NCI-H526 (cell line): ENCODE data around the gene PHLDA1.
"Not testable (repeated sequence)": the region's sequence is repeated elsewhere in the genome, so short reads cannot be mapped to it uniquely, and the experiment has no call there.

Source experiments
- DNase-seq, 2 experiments: peaks; one replicate each; lab custom pipeline; 2025; lab: John Stamatoyannopoulos, UW

Gene PHLDA1

GRCh38 chr12:75985566-75985965 is 46.0 kb downstream of the PHLDA1 start:
- no peak for DNase-seq

- no peak for DNase-seq
Measured at GRCh38 chr12:75984577-75985182, 46.9 kb downstream of the PHLDA1 start.

GRCh38 chr12:75983851-75984250 is 47.7 kb downstream of the PHLDA1 start:
- DNase-seq = not testable (repeated sequence)

GRCh38 chr12:75982979-75983660 is 48.5 kb downstream of the PHLDA1 start:
- no peak for DNase-seq

GRCh38 chr12:75982169-75982564 is 49.4 kb downstream of the PHLDA1 start:
- DNase-seq = no peak

- no peak for DNase-seq
Measured at GRCh38 chr12:75981247-75982168, 50.1 kb downstream of the PHLDA1 start.

- DNase-seq = no peak
Measured at GRCh38 chr12:75979181-75979580, 52.4 kb downstream of the PHLDA1 start.

- DNase-seq = no peak
Measured at GRCh38 chr12:75978677-75979076, 52.9 kb downstream of the PHLDA1 start.

GRCh38 chr12:75977952-75978671 is 53.5 kb downstream of the PHLDA1 start:
- DNase-seq = peak; percentile 89 to 91

GRCh38 chr12:75977590-75977951 is 54.0 kb downstream of the PHLDA1 start:
- DNase-seq = no peak

- DNase-seq = no peak
Measured at GRCh38 chr12:75976913-75977312, 54.7 kb downstream of the PHLDA1 start.

- DNase-seq = no peak
Measured at GRCh38 chr12:75976113-75976512, 55.5 kb downstream of the PHLDA1 start.

- DNase-seq = no peak
Measured at GRCh38 chr12:75975702-75976101, 55.9 kb downstream of the PHLDA1 start.
